Endothelial cell (in vitro differentiated cells): Measurements from ENCODE around the gene BANF2. TPM values are rescaled to one million over a fixed set of nuclear protein-coding genes. Genes with fewer than 3 reads are reported as not detected.

Experiments used
- DNase-seq: peaks from one replicate; pipeline ENCODE4 v3.0.0; 2021; ENCODE audit warnings: low spot score
- H3K27ac Mint-ChIP-seq: one replicate; pipeline ENCODE4 v1.8.0; 2021; ENCODE audit warnings: mixed read lengths, inconsistent platforms; ENCODE audit not compliant: unreplicated experiment
- H3K27me3 Mint-ChIP-seq: one replicate; pipeline ENCODE4 v1.8.0; 2021; ENCODE audit warnings: mild to moderate bottlenecking, moderate library complexity, mixed read lengths, inconsistent platforms; ENCODE audit not compliant: unreplicated experiment
- H3K36me3 Mint-ChIP-seq: one replicate; pipeline ENCODE4 v1.8.0; 2021; ENCODE audit warnings: mild to moderate bottlenecking, low read depth, mixed read lengths, inconsistent platforms; ENCODE audit not compliant: unreplicated experiment
- H3K4me1 Mint-ChIP-seq: one replicate; pipeline ENCODE4 v1.8.0; 2021; ENCODE audit warnings: mild to moderate bottlenecking, mixed read lengths, inconsistent platforms; ENCODE audit not compliant: unreplicated experiment
- H3K4me3 Mint-ChIP-seq: one replicate; pipeline ENCODE4 v1.8.0; 2021; ENCODE audit warnings: mild to moderate bottlenecking, mixed read lengths, inconsistent platforms; ENCODE audit not compliant: unreplicated experiment
- H3K9me3 Mint-ChIP-seq: one replicate; pipeline ENCODE4 v1.8.0; 2021; ENCODE audit warnings: mixed read lengths, inconsistent platforms; ENCODE audit not compliant: unreplicated experiment
- total RNA-seq: library from RNA; stranded (reverse); fragmentation: NEBNext Ultra II Directional; extraction: Animal tissue kit (Norgen Biotek cat#: 25700); gene quantifications from one replicate; pipeline ENCODE4 v1.2.1, GENCODE V29; 2021; ENCODE audit not compliant: unreplicated experiment
- TF ChIP-seq, protein P1 (sequence below): fragments of 200-600 bp; sonication (generic); IDR thresholded peaks from one replicate; pipeline ENCODE4 v1.5.0; 2021; ENCODE audit warnings: antibody characterized with exemption; ENCODE audit not compliant: unreplicated experiment

Gene BANF2
- total RNA-seq, 1 donor from 2014 or later = not detected

DNA sequence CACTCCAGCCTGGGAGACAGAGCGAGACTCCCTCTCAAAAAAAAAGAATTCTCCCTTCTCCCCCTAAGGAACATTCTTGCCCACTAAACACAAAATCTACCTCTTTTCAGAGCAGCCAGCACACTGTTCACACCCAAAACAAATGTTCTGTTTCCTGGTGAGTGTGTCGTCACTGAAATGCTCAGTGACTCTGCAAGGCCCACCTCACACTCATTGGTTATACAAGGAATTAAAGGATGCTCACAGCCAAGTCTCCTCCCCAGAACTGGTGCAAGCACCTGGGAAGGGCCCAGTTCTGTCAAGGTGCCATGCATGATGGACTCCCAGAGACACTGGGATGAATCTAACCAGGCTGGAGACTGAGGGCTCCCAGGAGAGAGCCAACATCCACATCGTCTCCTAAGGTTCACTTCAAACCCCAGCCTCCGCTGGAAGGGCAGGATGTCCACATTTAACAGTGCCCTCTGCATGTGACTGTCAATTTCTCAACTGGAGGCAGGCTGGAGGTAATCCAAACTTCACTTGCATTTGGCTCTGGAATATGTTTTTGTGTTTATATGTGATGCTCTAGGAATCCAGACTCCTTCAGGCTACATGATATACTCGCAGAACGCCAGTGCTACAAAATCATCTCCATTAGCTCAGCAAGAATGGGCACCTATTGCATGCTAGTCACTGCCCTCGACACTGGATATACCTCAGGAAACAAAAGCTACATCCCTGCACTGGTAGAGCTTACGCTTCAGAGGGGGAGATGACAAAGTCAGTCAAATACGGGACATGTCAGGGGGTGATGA lies 24.8 kb upstream of the BANF2 start:
- Mint-ChIP-seq H3K27me3 (peaks cover 5% of the 10 kb centered on the region), H3K36me3 (peaks cover 8% of the 10 kb centered on the region), H3K27ac (no peak overlapping the region), H3K4me1 (peaks cover 12% of the 10 kb centered on the region), H3K4me3 (no peak overlapping the region), H3K9me3 (no peaks in the 10 kb centered on the region)
- DNase-seq = no peak
- TF ChIP-seq, protein P1, sequence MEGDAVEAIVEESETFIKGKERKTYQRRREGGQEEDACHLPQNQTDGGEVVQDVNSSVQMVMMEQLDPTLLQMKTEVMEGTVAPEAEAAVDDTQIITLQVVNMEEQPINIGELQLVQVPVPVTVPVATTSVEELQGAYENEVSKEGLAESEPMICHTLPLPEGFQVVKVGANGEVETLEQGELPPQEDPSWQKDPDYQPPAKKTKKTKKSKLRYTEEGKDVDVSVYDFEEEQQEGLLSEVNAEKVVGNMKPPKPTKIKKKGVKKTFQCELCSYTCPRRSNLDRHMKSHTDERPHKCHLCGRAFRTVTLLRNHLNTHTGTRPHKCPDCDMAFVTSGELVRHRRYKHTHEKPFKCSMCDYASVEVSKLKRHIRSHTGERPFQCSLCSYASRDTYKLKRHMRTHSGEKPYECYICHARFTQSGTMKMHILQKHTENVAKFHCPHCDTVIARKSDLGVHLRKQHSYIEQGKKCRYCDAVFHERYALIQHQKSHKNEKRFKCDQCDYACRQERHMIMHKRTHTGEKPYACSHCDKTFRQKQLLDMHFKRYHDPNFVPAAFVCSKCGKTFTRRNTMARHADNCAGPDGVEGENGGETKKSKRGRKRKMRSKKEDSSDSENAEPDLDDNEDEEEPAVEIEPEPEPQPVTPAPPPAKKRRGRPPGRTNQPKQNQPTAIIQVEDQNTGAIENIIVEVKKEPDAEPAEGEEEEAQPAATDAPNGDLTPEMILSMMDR = no peak

DNA sequence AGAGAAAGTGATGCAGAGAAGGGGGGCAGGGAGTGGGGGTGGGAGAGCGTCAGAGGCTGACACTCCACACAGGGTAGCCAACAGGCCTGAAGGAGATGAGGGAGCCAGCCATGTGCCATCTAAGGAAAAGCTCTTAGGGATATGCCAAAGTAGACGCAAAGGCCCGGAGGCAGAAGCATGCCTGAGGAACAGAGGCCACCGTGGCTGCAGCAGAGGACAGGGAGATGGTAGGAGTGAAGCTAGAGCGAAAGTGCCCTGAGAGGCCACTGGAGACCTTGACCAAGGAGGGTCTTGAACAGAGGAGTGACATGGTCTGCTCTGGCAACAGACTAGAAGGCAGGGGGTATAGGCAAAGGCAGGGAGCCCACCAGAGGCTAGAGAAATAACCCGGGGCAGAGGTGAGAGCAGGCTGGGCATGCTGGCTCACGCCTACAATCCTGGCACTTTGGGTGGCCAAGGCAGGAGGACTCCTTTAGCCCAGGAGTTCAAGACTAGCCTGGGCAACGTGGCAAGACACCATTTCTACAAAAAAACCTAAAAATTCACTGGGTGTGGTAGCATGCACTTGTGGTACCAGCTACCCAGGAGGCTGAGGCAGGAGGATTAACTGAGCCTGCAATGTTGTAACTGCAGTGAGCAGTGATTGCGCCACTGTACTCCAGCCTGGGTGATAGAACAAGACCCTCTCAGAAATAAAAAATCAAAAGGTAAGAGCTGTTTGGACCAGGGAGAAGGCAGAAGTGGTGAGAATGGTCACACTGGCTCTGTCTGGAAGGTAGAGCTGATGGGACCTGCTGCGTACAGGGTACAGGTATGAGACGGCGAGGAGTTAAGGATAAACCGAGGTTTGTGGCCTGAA lies 24.0 kb upstream of the BANF2 start:
- Mint-ChIP-seq H3K27ac (no peak overlapping the region), H3K36me3 (peaks cover 10% of the 10 kb centered on the region), H3K4me1 (peaks cover 17% of the 10 kb centered on the region), H3K9me3 (no peaks in the 10 kb centered on the region), H3K4me3 (no peak overlapping the region), H3K27me3 (peaks cover 13% of the 10 kb centered on the region)
- TF ChIP-seq, protein P1 = no peak
- no peak for DNase-seq

DNA sequence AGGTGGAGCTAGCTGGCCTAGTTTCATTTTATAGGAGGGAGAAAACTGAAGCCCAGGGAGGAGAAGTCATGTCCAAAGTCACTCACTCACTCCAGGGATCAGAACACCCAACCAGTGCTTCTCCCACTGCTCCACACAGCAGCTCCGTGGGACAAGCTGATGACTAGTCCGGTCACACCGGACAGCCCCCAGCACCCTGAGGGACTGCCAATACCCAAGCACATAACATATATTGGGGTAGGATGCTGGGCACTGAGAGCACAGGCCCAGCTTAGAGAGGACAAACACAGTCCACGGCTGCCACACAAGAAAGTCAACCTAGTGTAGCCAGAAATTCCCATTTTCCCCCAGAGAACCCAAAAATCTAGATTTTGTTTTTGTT lies 23.4 kb upstream of the BANF2 start:
- DNase-seq = no peak
- H3K27ac Mint-ChIP-seq = no peak overlapping the region
- H3K4me1 Mint-ChIP-seq = peaks cover 15% of the 10 kb centered on the region
- TF ChIP-seq, protein P1 = no peak
- H3K36me3 Mint-ChIP-seq = peaks cover 10% of the 10 kb centered on the region
- H3K27me3 Mint-ChIP-seq = peaks cover 13% of the 10 kb centered on the region
- no peak overlapping the region for H3K4me3 Mint-ChIP-seq
- H3K9me3 Mint-ChIP-seq = no peaks in the 10 kb centered on the region

DNA sequence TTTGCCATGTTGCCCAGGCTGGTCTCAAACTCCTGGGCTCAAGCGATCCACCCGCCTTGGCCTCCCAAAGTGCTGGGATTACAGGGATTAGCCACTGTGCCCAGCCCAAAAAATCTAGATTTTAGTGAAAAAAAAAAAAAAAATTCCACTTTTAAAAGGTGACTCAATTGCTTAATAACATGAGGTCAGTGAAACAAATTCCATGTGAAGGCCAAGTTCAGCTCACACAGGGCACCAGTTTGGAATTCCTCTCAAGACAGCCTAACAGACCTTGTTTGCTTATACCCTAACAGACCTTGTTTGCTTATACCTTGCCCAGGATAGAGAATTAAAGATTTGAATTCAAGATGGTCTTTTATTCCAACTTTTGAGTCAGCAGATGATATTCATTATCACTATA lies 22.8 kb upstream of the BANF2 start:
- H3K9me3 Mint-ChIP-seq = no peaks in the 10 kb centered on the region
- peaks cover 10% of the 10 kb centered on the region for H3K36me3 Mint-ChIP-seq
- peaks cover 15% of the 10 kb centered on the region for H3K4me1 Mint-ChIP-seq
- H3K27me3 Mint-ChIP-seq = peaks cover 13% of the 10 kb centered on the region
- DNase-seq = no peak
- TF ChIP-seq, protein P1 = no peak
- no peak overlapping the region for H3K27ac Mint-ChIP-seq
- no peak overlapping the region for H3K4me3 Mint-ChIP-seq

DNA sequence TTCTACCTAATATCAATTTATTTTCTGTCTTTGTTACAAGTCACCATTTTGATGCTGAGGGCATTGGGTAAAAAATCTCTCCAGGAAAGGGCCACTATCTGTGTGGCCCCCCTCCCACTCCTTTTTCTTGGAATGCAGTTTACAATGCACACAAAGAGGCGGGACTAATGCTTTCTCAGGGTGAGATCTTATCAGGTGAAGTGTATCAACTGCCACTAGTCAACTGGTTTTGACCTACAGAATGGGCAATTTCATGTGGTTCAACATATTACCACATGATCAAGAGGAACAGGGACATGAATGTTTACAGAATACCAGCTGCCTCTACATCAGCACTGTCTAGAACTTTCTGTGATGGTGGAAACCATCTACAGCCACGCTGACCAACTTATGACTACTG lies 21.5 kb upstream of the BANF2 start:
- Mint-ChIP-seq H3K4me3 (no peak overlapping the region), H3K27me3 (peaks cover 15% of the 10 kb centered on the region), H3K4me1 (peaks cover 18% of the 10 kb centered on the region), H3K27ac (no peak overlapping the region), H3K9me3 (no peaks in the 10 kb centered on the region), H3K36me3 (peaks cover 13% of the 10 kb centered on the region)
- TF ChIP-seq, protein P1 = no peak
- DNase-seq = no peak
